Upper lobe of left lung (tissue), 6 donors: ENCODE results near the gene TRIM42. TPM values are rescaled to one million over a fixed set of nuclear protein-coding genes. Genes with fewer than 3 reads are reported as not detected.

Experiments used
- ATAC-seq, 2 donors: fragments of 200-7000 bp; cut with Tn5 transposase; one replicate each; pipeline ENCODE4 v1.9.1; 2022; ENCODE audit warnings: mild to moderate bottlenecking in 2 of 2, moderate library complexity in 2 of 2; ENCODE audit not compliant: low FRiP score in 2 of 2
- DNase-seq, 2 donors: peaks; one replicate each; pipeline ENCODE4 v3.0.0-alpha.2; 2019 to 2020
- H3K27ac ChIP-seq, 4 donors: fragments of 200-600 bp; sonication (generic); one replicate each; pipeline ENCODE4 v1.5.1; 2016 to 2019
- H3K27me3 ChIP-seq, 4 donors: fragments of 200-600 bp; sonication (generic); one replicate each; pipeline ENCODE4 v1.5.1; 2017 to 2019
- H3K36me3 ChIP-seq, 4 donors: fragments of 200-600 bp; sonication (generic); one replicate each; pipeline ENCODE4 v1.5.1; 2016 to 2019
- H3K4me1 ChIP-seq, 4 donors: fragments of 200-600 bp; sonication (generic); one replicate each; pipeline ENCODE4 v1.5.1; 2018 to 2019
- H3K4me3 ChIP-seq, 4 donors: fragments of 200-600 bp; sonication (generic); one replicate each; pipeline ENCODE4 v1.5.1; 2017 to 2019; ENCODE audit warnings: mild to moderate bottlenecking in 2 of 4, moderate library complexity in 1 of 4
- H3K9me3 ChIP-seq, 4 donors: fragments of 200-600 bp; sonication (generic); one replicate each; pipeline ENCODE4 v1.5.1; 2018 to 2019
- CTCF ChIP-seq, 6 experiments: fragments of 450-650 bp in 4 of 6; fragments of 200-600 bp in 2 of 6; sonication (generic) in 2 of 6; IDR thresholded peaks; one replicate each; pipeline ENCODE4 v1.5.1; 2016 to 2019; ENCODE audit warnings: antibody characterized with exemption in 6 of 6
- EP300 ChIP-seq, 4 donors: sonication (generic); formaldehyde crosslinking; IDR thresholded peaks; one replicate each; pipeline ENCODE4 v1.5.1; 2017; ENCODE audit warnings: antibody characterized with exemption in 4 of 4, control low read depth in 2 of 4
- POLR2A ChIP-seq, 4 donors: fragments of 450-650 bp; IDR thresholded peaks; one replicate each; pipeline ENCODE4 v1.5.1; 2016 to 2017; ENCODE audit warnings: antibody characterized with exemption in 4 of 4, mild to moderate bottlenecking in 2 of 4
- POLR2AphosphoS5 ChIP-seq, 2 donors: sonication (generic); formaldehyde crosslinking; IDR thresholded peaks; one replicate each; pipeline ENCODE4 v1.5.1; 2017; ENCODE audit warnings: antibody characterized with exemption in 2 of 2
- WGBS, 2 donors: methylation state at CpG; one replicate each; pipeline ENCODE4 v1.1.5; 2017 to 2018; 5-methylcytosine and 5-hydroxymethylcytosine counted together
- total RNA-seq, 6 donors: library from RNA; depleted of rRNA in 4 of 6; stranded (reverse); fragments of >200 nt in 4 of 6; gene quantifications; one replicate each; pipeline versions ENCODE4 v1.1.0 to v1.2.1, GENCODE V29; 2016 to 2021
- donor health status: DM: no; HTN: no; CAD: no; lungs with moderate emphysema.
- donor health status: DM: no; HTN: yes; CAD: no; lungs with severe emphysema.

TRIM42 gene
- total RNA-seq, 6 donors from 2014 or later, result not detected

GRCh38 chr3:140699516-140700231, 21.8 kb downstream of the TRIM42 start:
- no peak overlapping the region for H3K27ac ChIP-seq
- 51 to 65% methylated on average over 3 of the region's 3 CpGs for WGBS, 2 donors

GRCh38 chr3:140702281-140702680, 24.4 kb downstream of the TRIM42 start:
- Histone ChIP-seq H3K4me1 (no peaks in the 10 kb centered on the region), H3K4me3 (no peak overlapping the region), H3K36me3 (no peaks in the 10 kb centered on the region), H3K27ac (no peak overlapping the region), H3K9me3 (no peaks in the 10 kb centered on the region), H3K27me3 (no peaks in the 10 kb centered on the region)
- 90 to 92% methylated on average over 4 of the region's 4 CpGs for WGBS, 2 donors
- DNase-seq (no peak), ATAC-seq (no peak)
- TF ChIP-seq POLR2AphosphoS5 (IDR thresholded peaks at IDR 0.05) (no peak), POLR2A (IDR thresholded peaks at IDR 0.05) (no peak), CTCF (IDR thresholded peaks at IDR 0.05) (no peak), EP300 (IDR thresholded peaks at IDR 0.05) (no peak)

More at GRCh38 chr3:140699516-140700231, 21.8 kb downstream of the TRIM42 start:
- TF ChIP-seq EP300 (IDR thresholded peaks at IDR 0.05), result no peak
- TF ChIP-seq POLR2A (IDR thresholded peaks at IDR 0.05), result no peak
- TF ChIP-seq POLR2AphosphoS5 (IDR thresholded peaks at IDR 0.05), result no peak
- no peak for TF ChIP-seq CTCF (IDR thresholded peaks at IDR 0.05)
- no peaks in the 10 kb centered on the region for H3K27me3 ChIP-seq
- no peak for ATAC-seq
- H3K4me3 ChIP-seq, result no peak overlapping the region
- no peaks in the 10 kb centered on the region for H3K4me1 ChIP-seq
- DNase-seq, result no peak
- no peaks in the 10 kb centered on the region for H3K36me3 ChIP-seq
- H3K9me3 ChIP-seq, result no peaks in the 10 kb centered on the region

GRCh38 chr3:140703496-140703895, 25.6 kb downstream of the TRIM42 start:
- H3K9me3 ChIP-seq, result no peaks in the 10 kb centered on the region
- 85 to 89% methylated on average over 1 of the region's 1 CpG for WGBS, 2 donors
- H3K4me3 ChIP-seq, result no peak overlapping the region
- no peaks in the 10 kb centered on the region for H3K27me3 ChIP-seq
- DNase-seq (no peak), ATAC-seq (no peak)
- TF ChIP-seq CTCF (IDR thresholded peaks at IDR 0.05) (no peak), POLR2AphosphoS5 (IDR thresholded peaks at IDR 0.05) (no peak), EP300 (IDR thresholded peaks at IDR 0.05) (no peak), POLR2A (IDR thresholded peaks at IDR 0.05) (no peak)
- no peak overlapping the region for H3K27ac ChIP-seq
- no peaks in the 10 kb centered on the region for H3K4me1 ChIP-seq
- no peaks in the 10 kb centered on the region for H3K36me3 ChIP-seq

- TF ChIP-seq POLR2AphosphoS5 (IDR thresholded peaks at IDR 0.05) (no peak), CTCF (IDR thresholded peaks at IDR 0.05) (no peak), EP300 (IDR thresholded peaks at IDR 0.05) (no peak), POLR2A (IDR thresholded peaks at IDR 0.05) (no peak)
- 62 to 91% methylated on average over 1 of the region's 1 CpG for WGBS, 2 donors
- H3K9me3 ChIP-seq, result no peaks in the 10 kb centered on the region
- no peaks in the 10 kb centered on the region for H3K4me1 ChIP-seq
- H3K4me3 ChIP-seq, result no peak overlapping the region
- no peaks in the 10 kb centered on the region for H3K36me3 ChIP-seq
- H3K27me3 ChIP-seq, result no peaks in the 10 kb centered on the region
- H3K27ac ChIP-seq, result no peak overlapping the region
- DNase-seq (no peak), ATAC-seq (no peak)
These were observed 26.9 kb downstream of the TRIM42 start for GRCh38 chr3:140704733-140705132.

- Histone ChIP-seq H3K4me1 (no peaks in the 10 kb centered on the region), H3K36me3 (no peaks in the 10 kb centered on the region), H3K27me3 (no peaks in the 10 kb centered on the region), H3K27ac (no peak overlapping the region), H3K9me3 (no peaks in the 10 kb centered on the region), H3K4me3 (no peak overlapping the region)
- ATAC-seq, result no peak
- DNase-seq, result no peak
- TF ChIP-seq EP300 (IDR thresholded peaks at IDR 0.05) (no peak), POLR2AphosphoS5 (IDR thresholded peaks at IDR 0.05) (no peak), CTCF (IDR thresholded peaks at IDR 0.05) (no peak), POLR2A (IDR thresholded peaks at IDR 0.05) (no peak)
These were observed 28.1 kb downstream of the TRIM42 start for GRCh38 chr3:140705954-140706353.
